ENCODE data around the gene MMP24OS.
A peak's percentile ranks its signal among the peaks of the same experiment; 100 is the strongest.

Gene MMP24OS

DNA sequence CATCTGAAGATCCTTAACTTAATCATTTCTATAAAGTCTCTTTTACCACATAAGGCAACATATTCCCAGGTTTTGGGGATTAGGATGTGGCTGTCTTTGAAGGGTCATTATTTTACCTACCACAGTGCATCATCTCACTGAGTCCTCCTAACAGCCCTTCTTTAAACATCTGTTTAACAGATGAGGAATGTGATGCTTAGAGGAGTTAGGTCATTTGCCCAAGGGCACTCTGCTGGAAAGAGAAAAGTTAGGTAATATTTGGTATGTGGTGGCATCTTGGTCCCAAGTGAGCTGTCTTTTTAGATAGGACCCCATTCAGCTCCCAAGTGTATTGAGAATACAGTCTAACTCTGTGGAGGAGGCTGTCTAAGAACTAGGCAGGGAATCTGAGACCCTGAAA is 40.4 kb downstream of the MMP24OS start:
- no peak overlapping the region for H3K4me3 ChIP-seq (ENCODE audit: low read length)

DNA sequence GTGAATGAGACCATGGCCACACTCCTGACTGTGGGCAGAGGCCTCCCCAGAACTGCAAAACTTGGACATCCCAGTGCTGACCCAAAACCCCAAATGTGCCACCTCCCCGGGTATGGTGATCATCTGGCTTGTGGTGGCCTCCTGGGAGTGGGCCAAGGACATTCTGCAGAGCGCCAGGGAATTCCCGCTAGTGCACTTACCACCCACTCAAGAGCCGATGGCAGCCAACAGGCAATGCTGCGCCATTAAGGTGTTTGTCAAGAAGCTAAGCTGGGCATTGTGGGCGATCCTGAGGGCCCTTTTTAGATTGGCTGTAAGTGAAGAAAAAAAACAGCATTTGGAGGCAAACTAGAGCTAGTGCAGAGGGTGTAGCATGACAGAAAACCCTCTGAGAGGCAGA is 42.0 kb downstream of the MMP24OS start:
- no peaks in the 10 kb centered on the region for H3K9me3 ChIP-seq (ENCODE audit: low read length)
- H3K4me3 ChIP-seq (ENCODE audit: low read length) = no peak overlapping the region
- no peak overlapping the region for H2AFZ ChIP-seq (ENCODE audit: low read depth, low read length)
- H3K4me1 ChIP-seq (ENCODE audit: insufficient read depth, low read length) = no peaks in the 10 kb centered on the region
- no peaks in the 10 kb centered on the region for H3K27me3 ChIP-seq (ENCODE audit: insufficient read depth, low read length)
- H3K36me3 ChIP-seq (ENCODE audit: insufficient read depth, low read length) = no peaks in the 10 kb centered on the region

More for the DNA sequence above, 40.4 kb downstream of the MMP24OS start:
- no peak overlapping the region for H2AFZ ChIP-seq (ENCODE audit: low read depth, low read length)
- H3K4me1 ChIP-seq (ENCODE audit: insufficient read depth, low read length) = no peaks in the 10 kb centered on the region
- no peaks in the 10 kb centered on the region for H3K36me3 ChIP-seq (ENCODE audit: insufficient read depth, low read length)
- no peaks in the 10 kb centered on the region for H3K27me3 ChIP-seq (ENCODE audit: insufficient read depth, low read length)
- no peaks in the 10 kb centered on the region for H3K9me3 ChIP-seq (ENCODE audit: low read length)

DNA sequence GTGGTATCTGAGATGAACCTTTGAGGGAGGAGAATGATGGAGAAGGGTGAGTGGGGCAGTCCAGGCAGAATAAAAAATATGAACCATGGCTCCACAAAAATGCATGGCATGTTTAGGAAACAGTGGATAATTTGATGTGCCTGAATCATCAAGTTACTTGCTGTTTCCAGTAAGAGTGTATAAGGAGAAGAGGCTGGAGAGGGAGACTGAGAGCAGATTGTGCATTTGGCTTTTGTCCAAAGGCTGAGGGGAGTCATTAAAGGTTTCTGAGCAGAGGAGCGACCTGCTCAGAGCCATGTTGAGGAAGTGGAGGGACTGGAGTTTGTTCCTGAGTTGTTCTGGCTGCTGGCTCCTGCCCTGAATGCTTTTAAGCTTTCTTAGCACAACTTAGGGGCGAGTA is 45.3 kb downstream of the MMP24OS start:
- Histone ChIP-seq H3K4me3 (ENCODE audit: low read length) (no peak overlapping the region), H3K4me1 (ENCODE audit: insufficient read depth, low read length) (no peaks in the 10 kb centered on the region), H3K36me3 (ENCODE audit: insufficient read depth, low read length) (no peaks in the 10 kb centered on the region), H2AFZ (ENCODE audit: low read depth, low read length) (no peak overlapping the region), H3K9me3 (ENCODE audit: low read length) (no peaks in the 10 kb centered on the region), H3K27me3 (ENCODE audit: insufficient read depth, low read length) (peaks cover 10% of the 10 kb centered on the region)

DNA sequence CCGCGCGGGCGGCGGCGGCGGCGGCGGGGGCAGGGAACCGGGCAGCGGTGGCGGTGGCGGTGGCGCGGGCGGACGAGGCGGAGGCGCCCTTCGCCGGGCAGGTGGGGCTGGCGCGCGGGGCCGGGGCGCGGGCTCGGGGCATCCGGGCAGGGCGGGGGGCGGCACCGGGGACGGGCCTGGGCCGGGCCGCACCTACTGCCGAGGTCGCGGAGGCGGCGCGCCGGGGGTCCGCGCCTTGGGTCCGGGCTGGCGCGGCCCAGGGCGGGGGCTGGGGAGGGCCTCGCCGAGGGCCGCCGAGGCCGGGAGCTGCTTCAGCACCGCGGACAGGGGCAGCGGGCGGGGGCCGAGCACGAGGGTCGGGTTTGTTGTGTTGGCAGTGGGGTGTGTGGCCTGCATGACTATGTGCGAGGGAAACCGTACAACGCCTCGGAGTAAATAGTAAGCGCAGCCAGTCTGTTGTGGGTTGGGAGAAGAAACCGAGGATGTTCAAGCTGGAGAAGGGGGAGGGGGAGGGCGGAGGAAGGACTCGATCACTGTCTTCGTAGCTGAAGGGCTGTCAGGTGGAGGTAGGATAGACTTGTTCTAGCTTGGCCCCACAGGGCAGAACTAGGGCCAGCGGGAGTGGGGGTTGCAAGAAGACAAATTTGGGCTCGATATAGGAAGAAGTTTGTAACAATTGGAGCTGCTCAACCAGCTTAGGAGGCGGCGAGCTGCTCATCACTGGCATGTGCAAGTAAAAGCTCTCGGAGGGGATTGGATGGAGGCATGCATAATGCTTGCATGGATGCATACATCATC is 50.8 kb downstream of the MMP24OS start:
- H3K4me1 ChIP-seq (ENCODE audit: insufficient read depth, low read length) = peaks cover 8% of the 10 kb centered on the region
- peaks cover 2% of the 10 kb centered on the region for H3K9me3 ChIP-seq (ENCODE audit: low read length)
- peaks cover 39% of the 10 kb centered on the region for H3K27me3 ChIP-seq (ENCODE audit: insufficient read depth, low read length)
- H3K36me3 ChIP-seq (ENCODE audit: insufficient read depth, low read length) = no peaks in the 10 kb centered on the region
- H3K4me3 ChIP-seq (ENCODE audit: low read length) = peak overlapping the region; percentile 34
- H2AFZ ChIP-seq (ENCODE audit: low read depth, low read length) = no peak overlapping the region

Data from neuron (in vitro differentiated cells).